Gastroesophageal sphincter (tissue), 4 donors: ENCODE measurements around the gene TEFM. TPM values are rescaled to one million over a fixed set of nuclear protein-coding genes. Genes with fewer than 3 reads are reported as not detected.
"Not testable (repeated sequence)": the region's sequence is repeated elsewhere in the genome, so short reads cannot be mapped to it uniquely, and the experiment has no call there.

Source experiments
- ATAC-seq: fragments of 150-250 bp; one replicate; pipeline ENCODE4 v1.9.1; 2016; ENCODE audit warnings: mild to moderate bottlenecking, moderate library complexity
- H3K27ac ChIP-seq, 4 donors: fragments of 200-600 bp; sonication (generic) in 3 of 4; 1 replicate in 3 of 4; 2 replicates in 1 of 4; pipeline ENCODE4 v1.5.1; 2016 to 2019
- H3K27me3 ChIP-seq: fragments of 200-600 bp; sonication (generic); one replicate; pipeline ENCODE4 v1.5.1; 2019
- H3K36me3 ChIP-seq, 2 donors: fragments of 200-600 bp; sonication (generic); one replicate each; pipeline ENCODE4 v1.5.1; 2019; ENCODE audit warnings: control low read depth in 1 of 2
- H3K4me1 ChIP-seq, 3 donors: fragments of 200-600 bp; sonication (generic); 1 replicate in 2 of 3; 2 replicates in 1 of 3; pipeline ENCODE4 v1.5.1; 2016 to 2019; ENCODE audit warnings: control low read depth in 2 of 3
- H3K4me3 ChIP-seq, 2 donors: fragments of 200-600 bp; sonication (generic); one replicate each; pipeline ENCODE4 v1.5.1; 2019; ENCODE audit warnings: mild to moderate bottlenecking in 1 of 2, moderate library complexity in 1 of 2
- H3K9me3 ChIP-seq, 3 donors: fragments of 200-600 bp; sonication (generic); one replicate each; pipeline ENCODE4 v1.5.1; 2017 to 2019; ENCODE audit warnings: control low read depth in 2 of 3
- CTCF ChIP-seq, 4 experiments: fragments of 200-600 bp in 2 of 4; fragments of 450-650 bp in 2 of 4; sonication (generic) in 1 of 4; IDR thresholded peaks; one replicate each; pipeline ENCODE4 v1.5.1; 2017 to 2019; ENCODE audit warnings: antibody characterized with exemption in 4 of 4, mild to moderate bottlenecking in 2 of 4, moderate library complexity in 2 of 4
- EP300 ChIP-seq: sonication (generic); formaldehyde crosslinking; IDR thresholded peaks from one replicate; pipeline ENCODE4 v1.6.1; 2017; ENCODE audit warnings: antibody characterized with exemption, mild to moderate bottlenecking
- POLR2A ChIP-seq, 2 donors: fragments of 450-650 bp; IDR thresholded peaks; one replicate each; pipeline ENCODE4 v1.6.1; 2017; ENCODE audit warnings: antibody characterized with exemption in 2 of 2, mild to moderate bottlenecking in 2 of 2, moderate library complexity in 1 of 2
- POLR2AphosphoS5 ChIP-seq: sonication (generic); formaldehyde crosslinking; IDR thresholded peaks from one replicate; pipeline ENCODE4 v1.6.1; 2017; ENCODE audit warnings: antibody characterized with exemption
- WGBS, 2 donors: methylation state at CpG; one replicate each; pipeline ENCODE4 v1.1.5; 2018; ENCODE audit warnings: low coverage in 1 of 2; 5-methylcytosine and 5-hydroxymethylcytosine counted together
- total RNA-seq, 4 donors: library from RNA; depleted of rRNA; stranded (reverse); fragments of >200 nt; gene quantifications; one replicate each; pipeline ENCODE4 v1.1.0, GENCODE V29; 2016

Gene TEFM
- total RNA-seq, 4 donors from 2014 or later = 4.8 to 14.9 (median 7.5) TPM

- Histone ChIP-seq H3K4me1 (no peaks in the 10 kb centered on the region), H3K4me3 (no peak overlapping the region), H3K36me3 (no peaks in the 10 kb centered on the region), H3K27ac (no peak overlapping the region), H3K9me3 (no peaks in the 10 kb centered on the region), H3K27me3 (peaks cover 29% of the 10 kb centered on the region)
- WGBS, 2 donors = 86% methylated on average over 2 of the region's 3 CpGs; no CpG with 5 or more reads in 1 of the 2 donors
- TF ChIP-seq EP300 (no peak), POLR2AphosphoS5 (no peak), POLR2A (IDR thresholded peaks at IDR 0.05) (no peak), CTCF (IDR thresholded peaks at IDR 0.05) (no peak)
- ATAC-seq = no peak
Measured at GRCh38 chr17:30930495-30930894, 24.5 kb upstream of the TEFM start.

- not testable (repeated sequence) for H3K4me3 ChIP-seq, H3K27ac ChIP-seq, H3K4me1 ChIP-seq, ATAC-seq, H3K36me3 ChIP-seq, H3K9me3 ChIP-seq
- 75 to 94% methylated on average over 2 to 3 of the region's 3 CpGs for WGBS, 2 donors
- H3K27me3 ChIP-seq = peaks cover 35% of the 10 kb centered on the region
Measured at GRCh38 chr17:30929861-30930260, 23.8 kb upstream of the TEFM start.

GRCh38 chr17:30929081-30929633, 23.1 kb upstream of the TEFM start:
- H3K9me3 ChIP-seq = no peaks in the 10 kb centered on the region
- H3K4me1 ChIP-seq = no peaks in the 10 kb centered on the region
- H3K36me3 ChIP-seq = no peaks in the 10 kb centered on the region
- no peak overlapping the region for H3K4me3 ChIP-seq
- TF ChIP-seq POLR2AphosphoS5 = no peak
- no peak for TF ChIP-seq CTCF (IDR thresholded peaks at IDR 0.05)
- TF ChIP-seq EP300 = no peak
- TF ChIP-seq POLR2A (IDR thresholded peaks at IDR 0.05) = no peak
- H3K27ac ChIP-seq = no peak overlapping the region
- 34 to 48% methylated on average over 5 of the region's 8 CpGs for WGBS, 2 donors
- no peak for ATAC-seq
- H3K27me3 ChIP-seq = peaks cover 40% of the 10 kb centered on the region

GRCh38 chr17:30928584-30928983, 22.5 kb upstream of the TEFM start:
- Histone ChIP-seq H3K27me3 (peaks cover 46% of the 10 kb centered on the region), H3K9me3 (no peaks in the 10 kb centered on the region), H3K4me1 (no peaks in the 10 kb centered on the region), H3K4me3 (no peak overlapping the region), H3K36me3 (no peaks in the 10 kb centered on the region), H3K27ac (no peak overlapping the region)
- TF ChIP-seq CTCF (IDR thresholded peaks at IDR 0.05) = no peak
- no peak for TF ChIP-seq EP300
- no peak for TF ChIP-seq POLR2A (IDR thresholded peaks at IDR 0.05)
- TF ChIP-seq POLR2AphosphoS5 = no peak
- WGBS, 2 donors = 56% methylated on average over 3 of the region's 3 CpGs; no CpG with 5 or more reads in 1 of the 2 donors
- no peak for ATAC-seq

GRCh38 chr17:30927756-30928155, 21.7 kb upstream of the TEFM start:
- ATAC-seq = no peak
- WGBS, 2 donors = 93 to 100% methylated on average over 2 to 5 of the region's 5 CpGs
- peaks cover 54% of the 10 kb centered on the region for H3K27me3 ChIP-seq
- no peak for TF ChIP-seq CTCF (IDR thresholded peaks at IDR 0.05)
- no peak for TF ChIP-seq POLR2AphosphoS5
- no peak for TF ChIP-seq POLR2A (IDR thresholded peaks at IDR 0.05)
- TF ChIP-seq EP300 = no peak
- no peak overlapping the region for H3K4me3 ChIP-seq
- H3K4me1 ChIP-seq = peaks cover 0 to 2% (median under 1%) of the 10 kb centered on the region in 3 donors
- no peak overlapping the region for H3K27ac ChIP-seq
- H3K36me3 ChIP-seq = no peaks in the 10 kb centered on the region
- no peaks in the 10 kb centered on the region for H3K9me3 ChIP-seq
